Activated T-cell treated with anti-CD3 and anti-CD28 coated beads, Interleukin-2, amount 50 U/mL, for 24 hours (primary cell): ENCODE data around the gene CLDN7.
A peak's percentile ranks its signal among the peaks of the same experiment; 100 is the strongest.

Experiments
- DNase-seq: peaks from one replicate; pipeline ENCODE4 v3.0.0-alpha.2; 2020
- H3K27ac Mint-ChIP-seq: 2 replicates; pipeline ENCODE4 v1.8.0; 2020; ENCODE audit warnings: mild to moderate bottlenecking, mixed read lengths
- H3K27me3 Mint-ChIP-seq: 2 replicates; pipeline ENCODE4 v1.8.0; 2020; ENCODE audit warnings: mixed read lengths
- H3K36me3 Mint-ChIP-seq: 2 replicates; pipeline ENCODE4 v1.8.0; 2020; ENCODE audit warnings: low read depth, mixed read lengths
- H3K4me1 Mint-ChIP-seq: 2 replicates; pipeline ENCODE4 v1.8.0; 2020; ENCODE audit warnings: low read depth, mixed read lengths
- H3K4me3 Mint-ChIP-seq: 2 replicates; pipeline ENCODE4 v1.8.0; 2020; ENCODE audit warnings: mild to moderate bottlenecking, moderate library complexity, mixed read lengths
- H3K9me3 Mint-ChIP-seq: 2 replicates; pipeline ENCODE4 v1.8.0; 2020; ENCODE audit warnings: mixed read lengths

Gene CLDN7

DNA sequence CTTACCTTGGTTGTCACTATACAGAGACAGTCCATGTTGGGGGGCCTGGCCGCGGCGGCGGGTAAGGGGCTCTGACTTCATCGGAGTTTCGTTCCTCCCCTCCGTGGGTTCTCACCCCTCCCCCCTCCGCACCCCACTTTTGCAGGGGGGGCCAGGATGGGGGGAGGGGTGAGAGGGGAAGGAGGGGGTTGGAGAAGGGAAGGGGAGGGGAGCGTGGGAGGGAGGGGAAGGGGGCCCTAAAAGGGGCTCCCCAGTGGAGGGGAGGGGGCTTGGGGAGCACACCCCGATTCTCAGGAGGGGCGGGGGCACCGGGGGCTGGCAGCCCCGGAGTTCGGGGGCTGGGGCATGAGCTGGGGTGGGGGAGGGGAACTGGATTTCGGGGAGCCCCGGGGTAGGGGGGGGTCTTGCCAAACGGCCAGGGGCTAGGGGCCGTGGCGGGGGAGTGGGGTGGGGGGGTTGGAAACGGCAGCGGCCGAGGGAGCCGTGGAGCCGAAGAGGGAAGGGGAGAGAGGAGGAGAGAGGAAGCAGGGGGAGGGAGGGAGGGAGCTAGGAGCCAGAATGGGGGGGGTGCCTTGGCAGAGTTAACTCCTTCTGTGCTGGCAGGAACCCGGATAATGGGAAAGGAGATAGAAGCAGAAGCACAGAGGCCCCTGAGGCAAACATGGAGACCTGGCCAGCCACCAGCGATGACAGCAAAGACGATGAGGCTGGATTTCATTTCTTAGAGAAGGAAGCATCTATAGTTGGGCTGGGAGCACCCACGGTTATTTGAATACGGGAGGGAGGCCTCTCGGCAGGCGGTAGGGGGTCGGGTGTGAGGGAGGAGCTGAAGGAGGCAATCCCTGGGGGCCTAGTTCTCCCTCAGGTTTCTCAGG is 44.9 kb downstream of the CLDN7 start:
- DNase-seq = peak; percentile 53
- H3K27ac Mint-ChIP-seq = peak overlapping the region; percentile 80
- H3K4me3 Mint-ChIP-seq = peak overlapping the region; percentile 42
- H3K4me1 Mint-ChIP-seq = peaks cover 76% of the 10 kb centered on the region
- H3K36me3 Mint-ChIP-seq = peaks cover 24% of the 10 kb centered on the region
- no peaks in the 10 kb centered on the region for H3K27me3 Mint-ChIP-seq
- no peaks in the 10 kb centered on the region for H3K9me3 Mint-ChIP-seq

DNA sequence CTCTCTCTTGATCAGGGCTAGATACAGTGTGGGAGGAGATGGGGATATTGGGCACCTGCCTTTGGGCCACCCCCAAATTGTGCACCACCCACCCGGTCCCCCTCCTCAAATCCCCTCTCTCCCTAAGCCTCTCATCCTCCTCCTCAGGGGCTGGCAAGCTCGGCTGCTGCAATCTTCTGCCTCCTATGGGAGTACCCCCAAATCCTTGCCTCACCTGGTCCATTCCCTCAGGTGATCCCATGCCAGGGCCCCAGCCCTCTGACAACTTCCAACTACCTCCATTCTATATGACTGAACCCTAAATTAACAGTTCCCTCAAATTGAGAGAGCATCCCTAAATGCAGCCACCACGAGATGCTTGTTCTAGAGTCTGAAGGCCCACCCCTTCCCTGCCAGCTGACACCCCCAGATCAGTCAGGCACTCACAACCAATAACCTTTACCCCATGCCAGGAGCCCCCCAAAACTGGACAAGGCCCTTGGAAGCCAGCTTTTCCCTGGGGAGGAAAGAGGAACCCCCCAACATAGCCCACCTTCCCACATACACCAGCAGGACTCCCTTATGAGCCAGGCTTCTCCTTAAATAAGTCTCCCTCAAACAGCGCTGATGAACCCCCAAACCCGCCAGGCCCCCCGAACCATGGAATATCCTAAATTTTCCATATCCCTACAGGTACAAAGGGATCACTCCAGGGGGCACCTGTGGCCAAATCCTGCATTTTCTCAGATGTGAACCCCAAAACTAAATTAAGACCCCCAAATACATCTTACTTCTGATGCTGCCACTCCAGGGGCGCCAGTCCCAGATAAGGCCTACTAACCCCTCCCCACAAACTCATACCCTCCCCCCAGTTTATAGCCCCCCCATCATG is 45.8 kb downstream of the CLDN7 start:
- no peaks in the 10 kb centered on the region for H3K9me3 Mint-ChIP-seq
- H3K27ac Mint-ChIP-seq = peak overlapping the region; percentile 80
- H3K36me3 Mint-ChIP-seq = peaks cover 16% of the 10 kb centered on the region
- H3K27me3 Mint-ChIP-seq = peaks cover 5% of the 10 kb centered on the region
- H3K4me1 Mint-ChIP-seq = peaks cover 77% of the 10 kb centered on the region
- H3K4me3 Mint-ChIP-seq = peak overlapping the region; percentile 35
- DNase-seq = no peak

DNA sequence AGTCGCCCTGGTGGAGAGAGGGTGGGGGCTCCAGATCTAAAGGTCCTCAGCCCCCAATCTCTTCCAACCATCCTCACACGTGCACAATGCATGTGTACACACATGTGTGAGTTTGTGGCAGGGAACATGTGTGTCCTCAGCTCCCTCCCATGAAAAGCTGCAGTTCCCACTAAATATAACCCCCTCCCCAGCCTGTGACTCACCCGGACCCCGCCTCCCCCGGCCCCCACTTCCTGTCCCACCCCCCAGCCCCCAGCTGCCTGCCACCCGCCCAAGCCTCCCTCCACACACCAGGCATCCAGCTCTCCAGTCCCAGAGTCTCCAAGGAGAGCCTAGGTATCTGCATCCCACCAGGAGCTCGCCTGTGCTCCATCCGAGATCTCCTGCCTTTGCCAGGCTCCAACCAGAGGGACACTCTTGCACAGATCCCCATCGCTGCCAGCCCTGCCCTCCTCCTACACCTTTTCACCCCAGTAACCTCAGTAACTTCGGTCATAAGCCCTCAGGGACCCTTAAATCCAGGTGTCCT is 46.6 kb downstream of the CLDN7 start:
- no peaks in the 10 kb centered on the region for H3K9me3 Mint-ChIP-seq
- H3K27ac Mint-ChIP-seq = peak overlapping the region; percentile 95
- no peak for DNase-seq
- peaks cover 8% of the 10 kb centered on the region for H3K27me3 Mint-ChIP-seq
- H3K4me1 Mint-ChIP-seq = peaks cover 71% of the 10 kb centered on the region
- peaks cover 8% of the 10 kb centered on the region for H3K36me3 Mint-ChIP-seq
- peak overlapping the region; percentile 79 for H3K4me3 Mint-ChIP-seq

DNA sequence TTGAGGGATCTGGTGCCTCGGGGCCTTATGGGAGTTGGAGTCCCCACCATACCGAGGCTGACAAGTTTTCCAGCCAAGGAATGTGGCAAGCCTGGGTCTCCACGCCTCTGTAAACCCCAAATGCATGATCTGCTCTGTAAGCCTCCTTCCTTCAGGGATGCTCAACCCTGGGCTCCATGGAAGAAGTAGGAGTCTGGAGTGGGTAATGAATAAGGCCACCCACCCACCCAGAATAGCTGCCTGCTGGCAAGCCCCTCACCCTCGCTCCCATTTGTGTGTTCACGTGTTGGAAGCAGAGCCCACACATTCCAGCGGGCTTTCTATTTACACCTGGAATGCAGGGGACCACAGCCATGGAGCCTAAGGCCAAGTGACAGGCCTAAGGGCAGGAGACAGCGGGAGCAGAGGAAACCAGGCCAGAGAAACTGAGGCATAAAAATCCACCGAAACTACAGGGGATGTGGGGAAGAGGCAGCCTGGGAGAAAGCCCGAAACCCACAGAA is 47.1 kb downstream of the CLDN7 start:
- H3K4me1 Mint-ChIP-seq = peaks cover 66% of the 10 kb centered on the region
- H3K27ac Mint-ChIP-seq = peak overlapping the region; percentile 95
- peak overlapping the region; percentile 79 for H3K4me3 Mint-ChIP-seq
- H3K27me3 Mint-ChIP-seq = peaks cover 8% of the 10 kb centered on the region
- no peak for DNase-seq
- H3K36me3 Mint-ChIP-seq = peaks cover 3% of the 10 kb centered on the region
- no peaks in the 10 kb centered on the region for H3K9me3 Mint-ChIP-seq

DNA sequence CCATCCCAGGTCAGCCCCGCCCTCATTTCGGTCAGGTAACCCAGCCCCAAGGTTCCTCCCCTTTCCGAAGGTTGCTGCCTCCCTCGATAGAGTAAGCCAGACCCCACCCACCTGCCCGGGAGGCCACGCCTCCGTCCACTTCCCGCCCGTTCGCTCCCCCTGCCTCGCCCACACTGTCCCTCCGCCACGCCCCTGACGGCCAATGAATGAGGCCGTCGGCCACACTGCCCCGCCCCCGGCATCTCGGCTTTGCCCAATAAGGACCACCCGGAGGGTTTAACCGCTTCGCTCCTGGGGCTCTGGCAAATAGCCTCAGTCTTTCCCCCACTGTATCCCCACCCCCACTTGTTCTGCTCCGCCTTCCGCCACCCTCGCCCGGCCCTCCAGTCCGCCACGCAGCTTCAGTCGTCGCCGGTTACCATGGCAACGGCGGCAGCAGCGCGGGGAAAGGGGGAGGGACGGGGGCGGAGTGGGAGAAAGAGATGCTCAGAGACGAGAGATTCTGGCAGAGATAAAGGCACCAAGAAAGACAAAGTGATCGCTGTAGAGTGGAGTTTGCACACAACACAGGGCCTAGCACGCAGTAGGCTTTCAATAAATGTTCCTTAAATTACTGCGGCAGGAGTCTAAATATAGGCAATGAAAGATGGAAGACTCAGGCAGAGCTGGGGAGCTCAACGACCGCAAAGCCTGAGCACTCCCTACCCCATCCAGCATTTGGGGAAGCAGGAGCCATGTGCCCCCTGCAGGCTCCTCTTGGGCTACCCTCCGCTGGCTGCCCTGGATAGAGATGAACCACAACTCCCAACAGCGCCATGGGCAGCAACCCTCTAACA is 47.8 kb downstream of the CLDN7 start:
- Mint-ChIP-seq H3K27ac (peak overlapping the region; percentile 95), H3K4me3 (peak overlapping the region; percentile 79), H3K27me3 (peaks cover 8% of the 10 kb centered on the region), H3K9me3 (no peaks in the 10 kb centered on the region), H3K4me1 (peaks cover 62% of the 10 kb centered on the region), H3K36me3 (no peaks in the 10 kb centered on the region)
- DNase-seq = peak; percentile 100

DNA sequence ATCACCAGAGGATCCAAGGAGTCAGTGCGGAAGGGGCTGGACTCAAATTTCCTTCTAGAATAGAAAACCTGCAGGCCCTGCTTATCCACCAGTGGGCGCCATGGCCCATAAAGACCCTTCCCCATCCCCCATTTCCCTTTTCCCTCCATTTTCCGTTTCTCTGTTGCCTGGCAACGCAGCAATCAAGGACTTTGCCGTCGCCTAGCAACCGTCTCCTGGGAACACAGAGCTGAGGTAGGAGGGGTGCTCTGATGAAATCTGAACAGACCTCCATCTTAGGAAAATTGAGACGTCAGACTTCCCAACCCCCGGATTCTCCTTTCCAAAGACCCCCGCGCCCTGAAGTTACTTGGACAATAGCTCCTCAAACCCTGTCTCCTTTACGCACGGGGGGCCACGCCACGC is 48.4 kb downstream of the CLDN7 start:
- H3K36me3 Mint-ChIP-seq = no peaks in the 10 kb centered on the region
- H3K9me3 Mint-ChIP-seq = no peaks in the 10 kb centered on the region

DNA sequence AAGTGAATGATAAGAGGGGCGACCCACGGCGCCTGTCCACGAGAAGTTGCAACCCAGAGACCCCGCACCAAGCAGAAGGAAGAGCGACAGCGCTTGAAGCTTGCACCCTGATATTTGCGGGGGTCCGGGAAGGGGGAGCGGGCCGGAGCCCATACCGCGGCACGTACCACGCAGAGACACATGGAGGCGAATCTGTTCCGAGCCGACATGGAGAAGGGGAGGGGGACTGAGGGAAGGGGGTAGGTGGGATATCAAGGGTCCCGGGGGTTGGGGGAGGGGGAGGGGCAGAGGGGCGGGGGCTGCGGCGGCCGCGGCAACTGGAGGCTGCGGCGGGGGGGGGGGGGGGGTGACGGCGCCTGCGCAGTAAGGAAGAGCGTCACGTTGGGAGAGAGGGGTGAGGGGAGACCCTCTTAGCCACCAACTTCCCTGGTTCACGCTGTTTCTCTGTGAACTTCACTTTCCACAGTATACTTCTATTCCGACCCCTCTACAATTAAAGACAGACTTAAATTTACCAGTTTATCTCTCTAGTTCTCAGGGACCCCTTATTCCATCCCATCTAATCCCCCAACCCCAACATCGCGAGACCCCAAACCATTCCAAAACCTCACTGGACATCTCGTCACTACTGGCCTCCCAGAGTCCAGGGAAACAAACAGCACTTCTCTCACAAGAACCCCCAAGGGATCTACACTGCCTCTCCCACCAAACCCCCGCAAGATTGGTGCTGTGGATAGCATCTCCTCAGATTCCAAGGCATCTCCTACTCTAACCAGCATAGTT is 50.6 kb downstream of the CLDN7 start:
- H3K27ac Mint-ChIP-seq = no peak overlapping the region
- H3K27me3 Mint-ChIP-seq = peaks cover 8% of the 10 kb centered on the region
- H3K36me3 Mint-ChIP-seq = no peaks in the 10 kb centered on the region
- H3K9me3 Mint-ChIP-seq = no peaks in the 10 kb centered on the region
- H3K4me1 Mint-ChIP-seq = peaks cover 40% of the 10 kb centered on the region
- no peak overlapping the region for H3K4me3 Mint-ChIP-seq
- DNase-seq = no peak

More for the DNA sequence above, 48.4 kb downstream of the CLDN7 start:
- no peak for DNase-seq
- peak overlapping the region; percentile 79 for H3K4me3 Mint-ChIP-seq
- peak overlapping the region; percentile 95 for H3K27ac Mint-ChIP-seq
- H3K27me3 Mint-ChIP-seq = peaks cover 8% of the 10 kb centered on the region
- peaks cover 56% of the 10 kb centered on the region for H3K4me1 Mint-ChIP-seq
